ENCODE results near the gene BPIFB2.

The BPIFB2 gene

GRCh38 chr20:32986331-32986966, 21.1 kb upstream of the BPIFB2 start:
- DNase-seq = no peak

DNA sequence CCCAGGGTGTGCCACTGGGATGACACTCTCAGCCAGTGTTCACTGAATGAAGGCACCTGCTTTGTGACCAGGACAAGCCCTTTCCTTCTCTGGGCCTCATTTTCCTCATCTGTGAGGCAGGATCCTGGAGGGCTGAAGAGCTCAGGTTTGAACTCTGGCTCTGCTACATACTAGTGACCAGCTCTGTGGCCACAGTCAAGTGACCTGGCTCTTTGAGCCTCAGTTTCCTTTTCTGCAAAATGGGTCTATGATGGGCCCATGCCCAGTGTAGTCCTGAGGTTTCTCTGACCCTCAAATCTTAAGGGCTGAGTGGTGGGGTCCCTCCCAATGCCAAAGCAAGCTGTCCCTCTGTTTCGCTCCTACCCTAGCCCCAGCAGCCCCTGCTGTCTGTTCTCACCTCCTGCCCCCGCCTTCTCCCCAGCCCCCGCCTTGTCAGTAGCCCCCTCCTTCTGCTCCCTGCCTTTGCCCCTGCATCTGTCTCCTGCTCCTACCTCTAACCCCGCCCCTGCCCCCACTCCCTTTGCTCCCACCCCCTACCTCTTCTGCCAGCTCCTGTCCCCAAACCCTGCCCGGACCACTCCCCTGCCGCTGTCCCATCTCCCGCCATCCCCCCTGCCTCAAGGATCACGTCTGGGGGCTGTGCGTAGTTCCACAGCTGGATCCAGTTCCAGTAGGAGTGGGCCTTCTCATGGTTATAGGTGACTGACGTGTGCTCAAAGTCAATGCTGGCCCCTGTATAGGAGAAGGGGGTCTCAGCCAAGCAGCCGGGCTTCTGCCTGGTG, 20.3 kb upstream of the BPIFB2 start:
- no peak for DNase-seq

GRCh38 chr20:32988008-32988407, 19.5 kb upstream of the BPIFB2 start:
- DNase-seq = no peak

DNA sequence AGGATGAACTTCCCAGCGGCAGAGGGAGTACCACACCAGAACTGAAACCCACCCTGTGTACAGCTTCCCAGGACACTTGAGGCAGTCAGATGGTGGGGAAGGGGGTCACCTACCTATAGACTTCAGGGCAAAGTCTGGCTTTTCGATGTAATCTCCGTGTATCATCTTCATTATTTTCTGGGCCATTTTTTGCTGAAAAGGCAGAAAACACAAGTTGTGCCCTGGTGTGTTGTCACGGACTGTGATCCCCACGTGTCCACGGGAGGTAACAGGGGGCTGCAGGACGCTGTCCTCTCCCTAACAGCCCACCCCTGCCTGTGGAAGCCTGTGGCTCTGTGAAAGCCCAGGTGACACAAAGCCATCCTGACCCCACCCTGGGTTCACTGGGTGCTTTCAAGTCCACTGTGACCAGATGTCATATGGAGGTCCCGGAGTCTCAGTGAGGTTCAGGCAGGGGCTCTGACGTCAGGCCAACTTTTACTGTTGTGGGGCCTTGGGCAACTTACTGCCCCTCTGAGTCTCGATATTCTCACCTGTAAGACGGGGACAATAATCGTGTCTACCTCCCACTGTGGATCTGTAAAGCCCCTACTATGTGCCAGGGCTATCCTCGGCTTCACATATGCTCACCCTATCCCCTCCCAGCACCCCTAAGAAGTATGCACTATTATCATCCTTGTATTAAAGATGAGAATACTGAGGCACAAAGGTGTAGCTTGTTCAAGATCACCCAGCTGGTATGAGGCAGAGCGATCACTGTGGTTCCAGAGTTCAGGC, 17.8 kb upstream of the BPIFB2 start:
- no peak for DNase-seq

- DNase-seq = no peak
These were observed 17.1 kb upstream of the BPIFB2 start for GRCh38 chr20:32990426-32990825.

- no peak for DNase-seq
These were observed 16.1 kb upstream of the BPIFB2 start for GRCh38 chr20:32991383-32991782.

GRCh38 chr20:32991792-32992641, 15.5 kb upstream of the BPIFB2 start:
- DNase-seq = no peak

DNA sequence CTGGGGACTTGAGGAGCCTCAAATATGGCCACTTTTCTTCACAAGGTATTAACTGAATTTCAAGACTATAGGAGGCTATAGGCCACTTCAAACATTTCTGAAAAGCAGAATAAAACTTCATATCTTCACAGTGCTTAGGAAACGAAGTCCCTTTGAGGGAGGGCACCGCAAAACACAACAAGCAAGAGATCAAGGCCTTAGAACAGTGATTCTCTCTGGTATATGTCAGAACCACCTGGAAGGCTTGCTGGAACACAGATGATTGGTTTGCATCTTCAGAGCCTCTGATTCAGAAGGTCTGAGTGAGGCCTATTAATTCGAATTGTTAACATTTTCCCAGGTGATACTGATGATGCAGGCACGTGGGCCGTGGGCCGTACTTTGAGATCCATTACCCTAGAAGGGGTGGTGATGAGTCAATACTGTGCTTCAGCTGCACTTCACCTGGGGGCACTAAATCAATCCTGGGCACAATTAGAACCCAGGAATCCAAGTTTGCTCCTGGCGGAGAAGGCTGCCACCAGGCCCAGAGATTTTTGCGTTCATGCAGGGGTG, 13.9 kb upstream of the BPIFB2 start:
- DNase-seq = no peak

DNA sequence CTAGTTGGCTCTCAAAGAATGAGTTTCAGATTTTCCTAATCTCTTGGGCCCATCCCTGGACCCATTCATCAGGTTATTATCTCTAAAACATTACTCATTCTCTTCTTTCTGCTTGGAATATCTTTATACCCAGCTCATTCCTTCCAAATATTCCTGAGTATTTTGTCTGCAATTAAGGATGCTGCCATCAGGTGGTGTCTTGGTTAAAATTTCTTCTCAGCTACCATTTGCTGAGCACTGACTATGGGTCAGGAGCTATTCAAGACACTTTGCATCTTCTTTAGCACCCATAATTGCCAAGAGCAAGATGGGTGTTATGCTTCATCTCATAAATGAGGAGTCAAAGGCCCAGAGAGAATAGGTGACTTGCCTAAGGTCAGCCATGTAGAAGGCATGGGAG, 11.7 kb upstream of the BPIFB2 start:
- DNase-seq = no peak

DNA sequence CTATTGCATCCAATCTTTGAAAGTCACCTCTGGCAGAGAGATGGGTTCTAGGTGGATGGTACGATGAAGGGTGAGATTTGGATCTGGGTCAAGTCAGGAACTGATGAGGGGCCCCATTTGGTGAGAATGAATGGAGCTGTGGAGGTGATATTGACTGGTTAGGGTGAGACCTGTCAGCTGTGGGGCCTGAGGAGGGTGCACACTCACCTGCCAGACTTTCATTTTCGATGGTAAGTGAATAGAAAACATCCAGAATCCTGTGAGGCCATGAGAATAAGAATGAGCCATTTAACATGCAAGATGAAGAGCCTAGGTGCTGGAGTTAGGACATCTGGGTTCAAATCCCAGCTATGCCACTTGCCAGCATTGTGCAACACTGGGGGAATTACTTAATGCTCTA, 10.1 kb upstream of the BPIFB2 start:
- DNase-seq = no peak

DNA sequence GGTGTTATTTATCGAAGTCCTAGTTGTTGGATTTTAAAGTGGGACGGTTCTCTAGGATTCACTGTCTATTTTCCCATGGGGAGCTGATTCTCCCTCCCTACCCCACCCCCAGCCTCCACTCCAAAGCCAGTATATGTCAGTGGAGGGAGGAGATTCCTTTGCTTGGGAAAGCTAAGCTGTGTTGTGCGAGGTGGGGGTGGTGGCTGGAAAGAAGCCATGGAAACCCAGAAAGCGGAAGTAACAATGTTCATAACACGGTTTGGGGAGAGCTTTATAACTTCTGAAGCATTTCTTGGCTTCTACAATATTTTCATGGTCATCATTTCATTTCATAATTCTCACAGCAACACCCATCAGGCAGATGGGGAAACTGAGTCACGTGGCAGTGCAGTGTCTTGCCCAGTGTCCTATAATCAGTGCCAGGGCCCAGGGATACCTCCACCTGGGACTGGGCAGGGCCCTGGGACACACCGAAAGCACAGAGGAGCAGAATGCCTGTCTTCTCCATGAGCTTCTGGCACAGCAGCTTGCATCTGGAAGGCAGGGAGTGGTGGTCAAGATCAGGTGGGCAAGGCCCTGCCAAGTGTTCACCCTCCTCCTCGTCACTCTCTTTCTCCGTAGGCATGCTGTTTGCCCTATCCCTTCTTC, 7.8 kb upstream of the BPIFB2 start:
- no peak for DNase-seq

- DNase-seq = no peak
These were observed 6.6 kb upstream of the BPIFB2 start for GRCh38 chr20:33000802-33001466.

- no peak for DNase-seq
These were observed 5.3 kb upstream of the BPIFB2 start for GRCh38 chr20:33002087-33002808.

GRCh38 chr20:33004141-33004751, 3.3 kb upstream of the BPIFB2 start, which contains the start of gene SUN5:
SUN5 (minus strand) TSS chr20:33004433; CDS start chr20:33004340, 93 bp downstream.
- no peak for DNase-seq

DNA sequence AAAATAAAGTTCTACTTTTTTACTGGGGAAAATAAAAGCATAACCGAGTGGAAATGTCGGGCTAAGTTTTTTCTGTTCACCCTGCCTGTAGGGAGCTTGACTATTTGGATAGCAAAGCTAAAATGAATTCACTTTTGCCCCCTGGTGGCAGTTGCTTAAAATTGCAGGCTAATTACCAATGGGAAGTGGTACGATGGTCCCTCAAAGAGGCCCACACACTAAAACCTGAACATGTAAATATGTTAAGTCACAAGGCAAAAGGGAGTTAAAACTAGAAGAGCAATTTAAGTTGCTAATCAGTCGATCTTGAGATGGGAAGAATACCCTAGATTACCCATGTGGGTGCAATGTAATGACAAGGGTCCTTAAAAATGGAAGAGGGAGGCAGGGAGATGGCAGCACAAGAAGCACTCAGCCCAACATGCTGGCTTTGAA, 2.4 kb upstream of the BPIFB2 start:
- DNase-seq = peak; percentile 26 to 38

- no peak for DNase-seq
These were observed 1.4 kb upstream of the BPIFB2 start for GRCh38 chr20:33005908-33006775.

DNA sequence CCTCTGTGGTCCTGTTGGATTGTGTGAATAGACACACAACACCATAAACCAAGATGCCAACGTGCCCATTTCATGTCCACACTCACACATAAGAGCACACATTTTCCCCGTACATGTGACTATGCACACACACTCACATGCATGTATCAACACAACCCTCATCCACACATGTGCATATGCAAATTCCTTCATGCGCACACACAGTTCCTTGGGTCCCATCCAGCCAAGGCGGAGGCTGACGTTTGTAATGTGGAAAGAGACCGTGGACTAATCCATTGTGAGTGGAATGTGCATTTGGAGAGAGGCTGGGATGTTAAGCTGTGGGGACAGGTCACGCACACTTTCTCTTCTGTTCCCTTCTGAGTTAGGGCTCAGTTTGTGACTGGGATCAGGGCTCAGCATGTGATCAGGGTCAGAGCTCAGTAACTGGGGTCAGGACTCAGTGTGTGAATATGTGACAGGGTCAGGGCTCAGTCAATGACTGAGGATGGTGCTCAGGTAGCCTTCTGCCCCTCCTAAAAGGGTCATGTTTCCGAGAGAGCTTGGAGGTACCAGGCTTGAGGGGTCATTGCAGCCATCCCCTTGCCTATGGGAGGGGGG, 628 bp upstream of the BPIFB2 start:
- no peak for DNase-seq

- DNase-seq = no peak
These were observed 1.1 kb downstream of the BPIFB2 start for GRCh38 chr20:33008336-33009213.

All from activated T-cell treated with anti-CD3 and anti-CD28 coated beads, Interleukin-2, amount 50 U/mL, for 48 hours (primary cell).